ENCODE measurements around the gene TAPBPL.

TAPBPL gene

GRCh38 chr12:6451348-6452244 is at the start of gene TAPBPL:
Gene TAPBPL, plus strand, starts transcription at chr12:6452042. Its CDS starts 207 bp downstream, at chr12:6452249.
- Histone ChIP-seq H3K27me3 (ENCODE audit: low read length) (no peaks in the 10 kb centered on the region), H3K4me3 (ENCODE audit: insufficient read depth, low read length, poor library complexity, severe bottlenecking) (peak within 1 kb of the TSS; percentile 15), H3K36me3 (ENCODE audit: low read length) (no peaks in the 10 kb centered on the region), H3K79me2 (ENCODE audit: insufficient read depth, low read length) (peaks cover 5% of the 10 kb centered on the region; the same call in 1 of the 2 replicates), H2AFZ (ENCODE audit: low read depth, low read length, severe bottlenecking) (peak within 1 kb of the TSS; percentile 52), H3K9me3 (ENCODE audit: insufficient read depth, low read length) (no peaks in the 10 kb centered on the region), H4K20me1 (ENCODE audit: low read depth, low read length) (no peaks in the 10 kb centered on the region), H3F3A (ENCODE audit: insufficient read depth) (peaks cover 47% of the 10 kb centered on the region), H3K9me2 (replicated peaks; ENCODE audit: insufficient read depth, low read length) (no peaks in the 10 kb centered on the region), H3K27ac (ENCODE audit: low read depth, low read length) (peak within 1 kb of the TSS; percentile 87), H3K9ac (ENCODE audit: low read length) (peak within 1 kb of the TSS; percentile 57), H3K4me2 (ENCODE audit: low read depth, low read length, poor library complexity, severe bottlenecking) (peak within 1 kb of the TSS; percentile 63)
- TF ChIP-seq CTCF (IDR thresholded peaks at IDR 0.05; ENCODE audit: insufficient read depth, low read length, poor library complexity, severe bottlenecking) (no peak), EZH2phosphoT487 (conservative IDR thresholded peaks at IDR 0.05; ENCODE audit: low read length) (no peak)

- Histone ChIP-seq H3K4me2 (ENCODE audit: low read depth, low read length, poor library complexity, severe bottlenecking) (no peak overlapping the region), H3K79me2 (ENCODE audit: insufficient read depth, low read length) (no peaks in the 10 kb centered on the region), H2AFZ (ENCODE audit: low read depth, low read length, severe bottlenecking) (no peak overlapping the region), H3K9ac (ENCODE audit: low read length) (no peak overlapping the region), H3K9me3 (ENCODE audit: insufficient read depth, low read length) (no peaks in the 10 kb centered on the region), H3K27ac (ENCODE audit: low read depth, low read length) (no peak overlapping the region), H3K9me2 (replicated peaks; ENCODE audit: insufficient read depth, low read length) (no peaks in the 10 kb centered on the region), H3F3A (ENCODE audit: insufficient read depth) (no peaks in the 10 kb centered on the region), H4K20me1 (ENCODE audit: low read depth, low read length) (no peaks in the 10 kb centered on the region), H3K36me3 (ENCODE audit: low read length) (no peaks in the 10 kb centered on the region), H3K27me3 (ENCODE audit: low read length) (no peaks in the 10 kb centered on the region), H3K4me3 (ENCODE audit: insufficient read depth, low read length, poor library complexity, severe bottlenecking) (no peak overlapping the region)
- TF ChIP-seq CTCF (IDR thresholded peaks at IDR 0.05; ENCODE audit: insufficient read depth, low read length, poor library complexity, severe bottlenecking) (no peak), EZH2phosphoT487 (conservative IDR thresholded peaks at IDR 0.05; ENCODE audit: low read length) (no peak)
These were observed 47.5 kb upstream of the TAPBPL start for GRCh38 chr12:6404390-6404789.

- TF ChIP-seq EZH2phosphoT487 (conservative IDR thresholded peaks at IDR 0.05; ENCODE audit: low read length), result no peak
- TF ChIP-seq CTCF (IDR thresholded peaks at IDR 0.05; ENCODE audit: insufficient read depth, low read length, poor library complexity, severe bottlenecking), result no peak
- Histone ChIP-seq H3K9ac (ENCODE audit: low read length) (no peak overlapping the region), H3K79me2 (ENCODE audit: insufficient read depth, low read length) (no peaks in the 10 kb centered on the region), H3F3A (ENCODE audit: insufficient read depth) (no peaks in the 10 kb centered on the region), H3K36me3 (ENCODE audit: low read length) (no peaks in the 10 kb centered on the region), H3K4me2 (ENCODE audit: low read depth, low read length, poor library complexity, severe bottlenecking) (no peak overlapping the region), H3K27me3 (ENCODE audit: low read length) (no peaks in the 10 kb centered on the region), H3K27ac (ENCODE audit: low read depth, low read length) (no peak overlapping the region), H3K9me3 (ENCODE audit: insufficient read depth, low read length) (no peaks in the 10 kb centered on the region), H4K20me1 (ENCODE audit: low read depth, low read length) (no peaks in the 10 kb centered on the region), H3K4me3 (ENCODE audit: insufficient read depth, low read length, poor library complexity, severe bottlenecking) (no peak overlapping the region), H3K9me2 (replicated peaks; ENCODE audit: insufficient read depth, low read length) (no peaks in the 10 kb centered on the region), H2AFZ (ENCODE audit: low read depth, low read length, severe bottlenecking) (no peak overlapping the region)
These were observed 45.9 kb upstream of the TAPBPL start for GRCh38 chr12:6405963-6406362.

Measured in SU-DHL-6 (cell line).